HG03432 (cell line): ENCODE data around the gene CA11.
A peak's percentile ranks its signal among the peaks of the same experiment; 100 is the strongest.
"Not testable (repeated sequence)": the region's sequence is repeated elsewhere in the genome, so short reads cannot be mapped to it uniquely, and the experiment has no call there.

Experiments used
- ATAC-seq: cut with Tn5 transposase; IDR thresholded peaks from one replicate; pipeline ENCODE4 v1.9.1; 2021; ENCODE audit warnings: mild to moderate bottlenecking, moderate library complexity; ENCODE audit not compliant: unreplicated experiment

CA11 gene

GRCh38 chr19:48669903-48670668 is 24.1 kb upstream of the CA11 start:
- no peak for ATAC-seq

- ATAC-seq = no peak
Measured at GRCh38 chr19:48668761-48669160, 22.8 kb upstream of the CA11 start.

GRCh38 chr19:48668332-48668731 is 22.3 kb upstream of the CA11 start:
- no peak for ATAC-seq

- ATAC-seq = no peak
Measured at GRCh38 chr19:48665786-48666185, 19.8 kb upstream of the CA11 start.

GRCh38 chr19:48664476-48664875 is 18.5 kb upstream of the CA11 start:
- no peak for ATAC-seq

GRCh38 chr19:48663667-48664066 is 17.7 kb upstream of the CA11 start:
- no peak for ATAC-seq

GRCh38 chr19:48661711-48662090 is 15.7 kb upstream of the CA11 start:
- no peak for ATAC-seq

GRCh38 chr19:48660852-48661710 is 15.1 kb upstream of the CA11 start:
- ATAC-seq = peak; percentile 71

- no peak for ATAC-seq
Measured at GRCh38 chr19:48659768-48660167, 13.8 kb upstream of the CA11 start.

- ATAC-seq = no peak
Measured at GRCh38 chr19:48658483-48658882, 12.5 kb upstream of the CA11 start.

GRCh38 chr19:48657828-48658227 is 11.8 kb upstream of the CA11 start:
- ATAC-seq = not testable (repeated sequence)

GRCh38 chr19:48656840-48657474 is 11.0 kb upstream of the CA11 start:
- no peak for ATAC-seq

GRCh38 chr19:48654299-48655059 is 8.5 kb upstream of the CA11 start:
- ATAC-seq = no peak

GRCh38 chr19:48651683-48652048 is 5.7 kb upstream of the CA11 start:
- ATAC-seq = no peak

GRCh38 chr19:48650974-48651682 is 5.1 kb upstream of the CA11 start:
- no peak for ATAC-seq

- ATAC-seq = no peak
Measured at GRCh38 chr19:48648134-48648533, 2.1 kb upstream of the CA11 start.

- no peak for ATAC-seq
Measured at GRCh38 chr19:48646722-48647216, 782 bp upstream of the CA11 start.

GRCh38 chr19:48645620-48646000 is 377 bp downstream of the CA11 start:
- ATAC-seq = no peak

- no peak for ATAC-seq
Measured at GRCh38 chr19:48644839-48645619, 958 bp downstream of the CA11 start.
